ENCODE data around the gene ITGA6. TPM values are rescaled to one million over a fixed set of nuclear protein-coding genes. Genes with fewer than 3 reads are reported as not detected.

ITGA6 gene
- total RNA-seq, 1 experiment from 2014 or later, result 78.3 TPM

- no peak overlapping the region for H4K91ac ChIP-seq (ENCODE audit: insufficient read length, low read depth, low read length)
- Mint-ChIP-seq H3K27me3 (ENCODE audit: low read depth) (peaks cover 2% of the 10 kb centered on the region; the same call in 1 of the 2 replicates), H3K4me3 (no peak overlapping the region), H3K27ac (no peak overlapping the region), H3K36me3 (ENCODE audit: insufficient read depth in 1 of 3, low read depth in 3 of 3) (peaks cover 30 to 48% (median 41%) of the 10 kb centered on the region in 3 experiments), H3K9me3 (peaks cover 34 to 42% of the 10 kb centered on the region in 2 experiments), H3K4me1 (peaks cover 3 to 11% of the 10 kb centered on the region in 2 experiments)
- no peak overlapping the region for H3K18ac ChIP-seq (ENCODE audit: insufficient read length, low read depth, low read length)
- H3K23ac ChIP-seq (ENCODE audit: insufficient read length, low read depth, low read length), result no peak overlapping the region
- peaks cover 30% of the 10 kb centered on the region for H3K9me3 ChIP-seq (ENCODE audit: control insufficient read depth, low read depth, low read length)
- H2BK15ac ChIP-seq (ENCODE audit: low read depth, low read length), result no peak overlapping the region
- H4K20me1 ChIP-seq (ENCODE audit: control insufficient read depth, insufficient read depth, insufficient read length), result no peaks in the 10 kb centered on the region
- H3K56ac ChIP-seq (ENCODE audit: insufficient read length, low read depth, low read length), result no peak overlapping the region
- H3K4ac ChIP-seq (ENCODE audit: low read depth, low read length), result no peak overlapping the region
- no peak overlapping the region for H2AK5ac ChIP-seq (ENCODE audit: insufficient read length, low read length)
- H3K14ac ChIP-seq (ENCODE audit: insufficient read depth, low read length), result no peak overlapping the region
- no peak overlapping the region for H3K9ac ChIP-seq (ENCODE audit: extremely low read depth, insufficient read length, low read length)
- no peak overlapping the region for H2AFZ ChIP-seq (ENCODE audit: low read length)
- no peak overlapping the region for H4K5ac ChIP-seq (ENCODE audit: insufficient read length, low read depth, low read length)
- H3K79me2 ChIP-seq (ENCODE audit: insufficient read depth, low read length), result no peaks in the 10 kb centered on the region
- no peaks in the 10 kb centered on the region for H3K4me1 ChIP-seq (ENCODE audit: insufficient read depth, low read length)
- DNase-seq, result no peak
- no peak overlapping the region for H3K4me2 ChIP-seq (ENCODE audit: insufficient read depth, insufficient read length, low read length)
- no peak for TF ChIP-seq CTCF (conservative IDR thresholded peaks at IDR 0.05)
- no peak overlapping the region for H2BK120ac ChIP-seq (ENCODE audit: low read depth, low read length, poor library complexity, severe bottlenecking)
- no peaks in the 10 kb centered on the region for H3K79me1 ChIP-seq (ENCODE audit: insufficient read depth, low read depth, low read length, poor library complexity, severe bottlenecking)
- no peaks in the 10 kb centered on the region for H3K27me3 ChIP-seq (ENCODE audit: insufficient read depth, low read length)
- H3K27ac ChIP-seq (ENCODE audit: insufficient read length, low read depth, low read length), result no peak overlapping the region
- H2BK20ac ChIP-seq (ENCODE audit: low read depth, low read length, poor library complexity, severe bottlenecking), result no peak overlapping the region
- H3T11ph ChIP-seq (ENCODE audit: low read length), result no peak overlapping the region
- H2BK12ac ChIP-seq (ENCODE audit: insufficient read length, low read depth, low read length), result no peak overlapping the region
- no peaks in the 10 kb centered on the region for H3K23me2 ChIP-seq (ENCODE audit: insufficient read length, low read depth, low read length, poor library complexity, severe bottlenecking)
- H2BK5ac ChIP-seq (ENCODE audit: insufficient read length, low read length), result no peak overlapping the region
- no peak overlapping the region for H4K8ac ChIP-seq (replicated peaks; ENCODE audit: insufficient read length, low read depth, low read length)
Observed at GRCh38 chr2:172518995-172519394, 91.6 kb downstream of the ITGA6 start.

Measured in H9 (cell line).